Ecto neural progenitor cell (in vitro differentiated cells): ENCODE measurements around the gene STRA6.

Source experiments
- DNase-seq: peaks from one replicate; pipeline ENCODE4 v3.0.0-alpha.2; 2018; ENCODE audit warnings: low spot score

The STRA6 gene

DNA sequence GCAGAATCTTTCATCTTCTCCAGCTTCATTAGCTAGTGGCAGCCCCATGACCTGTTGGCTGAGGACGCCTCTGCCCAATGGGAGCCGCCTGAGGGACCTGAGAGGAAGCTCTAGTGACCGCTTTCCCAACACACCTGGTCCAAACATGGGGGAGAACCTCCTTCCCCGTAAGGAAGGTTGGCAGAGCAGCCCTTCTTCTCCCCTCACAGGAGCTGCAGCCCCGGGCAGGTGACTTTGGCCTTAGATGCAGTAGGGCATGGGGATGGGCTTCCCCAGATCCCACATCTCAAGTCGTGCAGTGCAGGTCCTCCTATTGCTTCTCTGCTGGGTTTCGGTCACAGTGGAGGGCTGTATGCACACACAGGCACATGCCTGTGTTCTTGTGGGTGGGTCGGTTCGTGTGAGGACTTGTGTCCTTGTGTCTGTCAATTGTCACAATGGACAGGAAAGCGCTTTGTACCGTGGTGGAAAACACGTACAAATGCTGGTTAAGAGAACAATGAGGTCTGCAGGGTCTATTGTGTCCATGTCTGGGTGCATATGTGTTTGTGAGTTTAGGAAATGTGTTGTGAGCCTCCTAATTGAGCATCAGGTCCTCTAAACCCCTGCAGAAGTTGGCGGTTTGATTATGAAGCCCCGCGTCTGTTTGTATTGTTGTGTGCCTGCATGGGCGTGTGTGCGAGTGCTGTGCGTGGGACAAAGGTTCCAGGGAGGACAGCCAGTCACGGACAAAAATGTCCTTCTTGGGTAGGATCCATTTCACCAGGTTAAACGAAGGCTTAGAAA, 70.8 kb downstream of the STRA6 start:
- no peak for DNase-seq

GRCh38 chr15:74130849-74131627, 71.5 kb downstream of the STRA6 start:
- DNase-seq = no peak

DNA sequence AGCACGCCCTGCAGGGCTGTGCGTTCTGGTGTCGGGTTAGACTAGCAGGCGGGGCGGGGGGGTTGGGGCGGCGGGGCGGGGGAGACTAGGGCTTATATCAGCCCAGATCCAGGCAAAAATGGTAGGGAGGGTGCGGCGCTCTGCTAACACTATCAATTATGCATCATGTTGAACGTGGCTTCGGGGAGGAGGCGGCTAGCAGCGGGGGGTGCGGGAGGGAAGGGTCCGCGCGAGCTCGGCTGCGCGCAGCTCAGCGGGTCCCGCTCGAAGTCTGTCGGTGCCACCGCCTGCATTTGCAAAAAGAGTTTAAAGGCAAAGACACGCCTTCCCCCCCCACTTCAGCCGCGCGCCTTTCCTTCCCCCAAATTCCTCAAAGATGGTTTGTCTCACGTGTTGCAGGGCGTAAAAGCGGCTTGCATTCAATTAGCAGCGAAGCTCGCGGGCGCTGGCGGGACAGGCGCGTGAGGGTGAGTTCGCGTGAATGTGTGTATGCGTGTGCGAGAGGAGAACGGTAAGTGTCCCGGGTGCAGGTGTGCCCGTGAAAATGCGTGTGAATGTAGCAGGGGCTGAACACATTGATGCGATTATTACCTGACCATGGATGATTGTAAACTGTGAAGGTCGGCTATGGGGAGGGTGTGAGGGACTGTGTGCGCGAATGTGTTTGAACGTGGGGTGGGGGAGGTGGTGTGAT, 72.3 kb downstream of the STRA6 start, which contains the start of gene ISLR2:
ISLR2 (plus strand) TSS at position 432 of the 694 bp plus-strand sequence. CDS start 2,169 bp downstream, outside the sequence.
- peak; percentile 67 for DNase-seq

GRCh38 chr15:74129586-74130154, 72.9 kb downstream of the STRA6 start:
- no peak for DNase-seq
